ENCODE results near the gene CRYBG1. TPM values are rescaled to one million over a fixed set of nuclear protein-coding genes. Genes with fewer than 3 reads are reported as not detected.

CRYBG1 gene
- total RNA-seq, 1 experiment from 2014 or later = 10.1 TPM

- H3K36me3 Mint-ChIP-seq = peaks cover 2% of the 10 kb centered on the region; the same call in 1 of the 2 replicates
- TF ChIP-seq PRRX2 (CRISPR knock-in tag; IDR thresholded peaks at IDR 0.05) (no peak), TP53 (CRISPR knock-in tag; IDR thresholded peaks at IDR 0.05) (no peak), ZNF671 (CRISPR knock-in tag; IDR thresholded peaks at IDR 0.05) (no peak), RORB (CRISPR knock-in tag; IDR thresholded peaks at IDR 0.05) (no peak), TEAD1 (CRISPR knock-in tag; IDR thresholded peaks at IDR 0.05) (no peak), ZNF121 (CRISPR knock-in tag; IDR thresholded peaks at IDR 0.05) (no peak), EMX1 (CRISPR knock-in tag; IDR thresholded peaks at IDR 0.05) (no peak), ELF4 (CRISPR knock-in tag; IDR thresholded peaks at IDR 0.05; ENCODE audit: low read depth) (no peak), ZNF232 (CRISPR knock-in tag; IDR thresholded peaks at IDR 0.05) (no peak), CTCF (IDR thresholded peaks at IDR 0.05) (no peak), ATF3 (CRISPR knock-in tag; conservative IDR thresholded peaks at IDR 0.05) (no peak)
- no peak for DNase-seq (ENCODE audit: low spot score)
- ChIA-PET POLR2A (no interaction called here), CTCF (no interaction called here)
- H3K27me3 Mint-ChIP-seq (ENCODE audit: low read depth) = no peaks in the 10 kb centered on the region
- peaks cover 12% of the 10 kb centered on the region for H3K9me3 Mint-ChIP-seq
- H3K27ac Mint-ChIP-seq = no peak overlapping the region
- no peak for ATAC-seq
- peaks cover 3% of the 10 kb centered on the region; the same call in 1 of the 2 replicates for H3K4me1 Mint-ChIP-seq
- H3K4me3 Mint-ChIP-seq = no peak overlapping the region
Observed at GRCh38 chr6:106390088-106390487, 29.6 kb downstream of the CRYBG1 start.

- ChIA-PET CTCF (interaction anchor here (2.4 to 2.9 kb wide), 2 partner anchors 36 kb away, joined by 7 to 10 read pairs; partner anchors contain the start of gene CRYBG1), POLR2A (interaction anchor here (0.6 kb wide), 1 partner anchor 38 kb away, joined by 3 read pairs; no protein-coding TSS in a partner anchor)
- Mint-ChIP-seq H3K4me1 (peaks cover 2% of the 10 kb centered on the region; the same call in 1 of the 2 replicates), H3K4me3 (no peak overlapping the region), H3K27me3 (ENCODE audit: low read depth) (no peaks in the 10 kb centered on the region), H3K27ac (no peak overlapping the region), H3K36me3 (no peaks in the 10 kb centered on the region), H3K9me3 (no peaks in the 10 kb centered on the region)
- TF ChIP-seq NFE2L1 (CRISPR knock-in tag; IDR thresholded peaks at IDR 0.05) = no peak
- no peak for TF ChIP-seq RELA (CRISPR knock-in tag; IDR thresholded peaks at IDR 0.05; ENCODE audit: borderline replicate concordance)
- TF ChIP-seq ZSCAN18 (CRISPR knock-in tag; IDR thresholded peaks at IDR 0.05) = no peak
- no peak for TF ChIP-seq IRF1 (CRISPR knock-in tag; IDR thresholded peaks at IDR 0.05)
- no peak for TF ChIP-seq MAX (CRISPR knock-in tag; IDR thresholded peaks at IDR 0.05)
- TF ChIP-seq NR3C1 (CRISPR knock-in tag; conservative IDR thresholded peaks at IDR 0.05; ENCODE audit: low read depth) = no peak
- no peak for TF ChIP-seq MYBL2 (CRISPR knock-in tag; IDR thresholded peaks at IDR 0.05)
- no peak for TF ChIP-seq AR (CRISPR knock-in tag; IDR thresholded peaks at IDR 0.05)
- TF ChIP-seq TP53 (CRISPR knock-in tag; IDR thresholded peaks at IDR 0.05) = no peak
- no peak for TF ChIP-seq FOXK1 (CRISPR knock-in tag; IDR thresholded peaks at IDR 0.05)
- DNase-seq (ENCODE audit: low spot score) (no peak), ATAC-seq (no peak)
Observed at GRCh38 chr6:106396426-106397220, 36.1 kb downstream of the CRYBG1 start.

All from WTC11 (cell line).